Measurements from ENCODE around the gene ZNF521. TPM values are rescaled to one million over a fixed set of nuclear protein-coding genes. Genes with fewer than 3 reads are reported as not detected.

Gene ZNF521
- total and polyA plus RNA-seq, 2 of the 13 experiments (the other 11 are each of a cell fraction or from before 2014, with no cell fraction given): 0.02 TPM; not detected in 1

DNA sequence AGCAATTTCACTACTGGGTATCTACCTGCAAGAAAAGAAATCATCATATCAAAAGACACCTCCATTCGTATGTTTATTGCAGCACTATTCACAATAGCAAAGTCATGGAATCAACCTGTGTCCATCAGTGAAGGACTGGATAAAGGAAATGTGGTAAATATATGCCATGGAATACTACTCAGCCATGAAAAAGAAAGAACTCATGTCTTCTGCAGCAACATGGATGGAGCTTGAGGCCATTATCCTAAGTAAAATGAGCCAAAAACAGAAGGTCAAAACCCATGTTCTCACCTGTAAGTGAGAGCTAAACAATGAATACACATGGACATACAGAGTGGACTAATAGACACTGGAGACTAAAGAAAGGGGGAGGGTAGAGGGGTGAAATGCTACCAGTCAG lies 322.2 kb downstream of the ZNF521 start:
- DNase-seq (ENCODE audit: low spot score): no peak
- ChIA-PET POLR2A (no interaction called here), CTCF (ENCODE audit: low intra/inter-chr PET ratio, low total read pairs) (no interaction called here)
- WGBS (ENCODE audit: low lambda C conversion rate): 5% methylated on average over 1 of the region's 1 CpG
- no peak overlapping the region for H3K4me2 ChIP-seq (ENCODE audit: low read depth, low read length)
- no peak for TF ChIP-seq GATAD2A (CRISPR knock-in tag; IDR thresholded peaks at IDR 0.05)
- TF ChIP-seq, protein P1, sequence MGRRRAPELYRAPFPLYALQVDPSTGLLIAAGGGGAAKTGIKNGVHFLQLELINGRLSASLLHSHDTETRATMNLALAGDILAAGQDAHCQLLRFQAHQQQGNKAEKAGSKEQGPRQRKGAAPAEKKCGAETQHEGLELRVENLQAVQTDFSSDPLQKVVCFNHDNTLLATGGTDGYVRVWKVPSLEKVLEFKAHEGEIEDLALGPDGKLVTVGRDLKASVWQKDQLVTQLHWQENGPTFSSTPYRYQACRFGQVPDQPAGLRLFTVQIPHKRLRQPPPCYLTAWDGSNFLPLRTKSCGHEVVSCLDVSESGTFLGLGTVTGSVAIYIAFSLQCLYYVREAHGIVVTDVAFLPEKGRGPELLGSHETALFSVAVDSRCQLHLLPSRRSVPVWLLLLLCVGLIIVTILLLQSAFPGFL (CRISPR knock-in tag; IDR thresholded peaks at IDR 0.05): no peak
- TF ChIP-seq EED (CRISPR knock-in tag; IDR thresholded peaks at IDR 0.05): no peak
- no peak for TF ChIP-seq SALL2 (CRISPR knock-in tag; IDR thresholded peaks at IDR 0.05)
- no peak for TF ChIP-seq SNAI1 (CRISPR knock-in tag; IDR thresholded peaks at IDR 0.05; ENCODE audit: borderline replicate concordance)
- TF ChIP-seq ZNF788 (CRISPR knock-in tag; IDR thresholded peaks at IDR 0.05; ENCODE audit: borderline replicate concordance): no peak
- TF ChIP-seq MEF2D (CRISPR knock-in tag; IDR thresholded peaks at IDR 0.05): no peak
- no peak for TF ChIP-seq ATF7 (IDR thresholded peaks at IDR 0.05)
- no peak for TF ChIP-seq ATF7 (CRISPR knock-in tag; IDR thresholded peaks at IDR 0.05)
- TF ChIP-seq, protein P2, sequence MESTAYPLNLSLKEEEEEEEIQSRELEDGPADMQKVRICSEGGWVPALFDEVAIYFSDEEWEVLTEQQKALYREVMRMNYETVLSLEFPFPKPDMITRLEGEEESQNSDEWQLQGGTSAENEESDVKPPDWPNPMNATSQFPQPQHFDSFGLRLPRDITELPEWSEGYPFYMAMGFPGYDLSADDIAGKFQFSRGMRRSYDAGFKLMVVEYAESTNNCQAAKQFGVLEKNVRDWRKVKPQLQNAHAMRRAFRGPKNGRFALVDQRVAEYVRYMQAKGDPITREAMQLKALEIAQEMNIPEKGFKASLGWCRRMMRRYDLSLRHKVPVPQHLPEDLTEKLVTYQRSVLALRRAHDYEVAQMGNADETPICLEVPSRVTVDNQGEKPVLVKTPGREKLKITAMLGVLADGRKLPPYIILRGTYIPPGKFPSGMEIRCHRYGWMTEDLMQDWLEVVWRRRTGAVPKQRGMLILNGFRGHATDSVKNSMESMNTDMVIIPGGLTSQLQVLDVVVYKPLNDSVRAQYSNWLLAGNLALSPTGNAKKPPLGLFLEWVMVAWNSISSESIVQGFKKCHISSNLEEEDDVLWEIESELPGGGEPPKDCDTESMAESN (CRISPR knock-in tag; conservative IDR thresholded peaks at IDR 0.05): no peak
- TF ChIP-seq SRSF9 (IDR thresholded peaks at IDR 0.05; ENCODE audit: borderline replicate concordance, insufficient read depth, low read depth, low read length, poor library complexity, severe bottlenecking): no peak
- no peak for TF ChIP-seq PCBP2 (optimal IDR thresholded peaks at IDR 0.05; ENCODE audit: low read depth, low read length, poor library complexity, severe bottlenecking)
- TF ChIP-seq TBP (CRISPR knock-in tag; IDR thresholded peaks at IDR 0.05): no peak
- H4K20me1 ChIP-seq (ENCODE audit: insufficient read depth, low read length): no peaks in the 10 kb centered on the region
- no peaks in the 10 kb centered on the region for H3K36me3 ChIP-seq (replicated peaks in 1 of 2; ENCODE audit: control insufficient read depth in 1 of 2, insufficient read depth in 2 of 2, low read length in 2 of 2)
- BruUV-seq (replicated peaks): no TSS peak
- in situ Hi-C loops (cut with HindIII; ENCODE audit: extremely low pct_ligation_motif_present, low pct_unique_long_range_greater_than_20kb): no loop called here
- intact Hi-C loops (cut with micrococcal nuclease; ENCODE audit: unreplicated experiment): no loop called here
- H3K79me2 ChIP-seq (ENCODE audit: insufficient read depth, low read length): no peaks in the 10 kb centered on the region
- FAIRE-seq: no peak
- H3K27ac ChIP-seq (ENCODE audit: extremely low read length, insufficient read depth, low read length): no peak overlapping the region
- no peaks in the 10 kb centered on the region for H3K9me3 ChIP-seq (ENCODE audit: low read length)
- H3K9ac ChIP-seq (ENCODE audit: insufficient read depth, low read depth, low read length): no peak overlapping the region
- H3K4me3 ChIP-seq (replicated peaks in 1 of 3; ENCODE audit: insufficient read depth in 1 of 3, low read depth in 2 of 3, low read length in 3 of 3): no peak overlapping the region
- no peaks in the 10 kb centered on the region for H3K4me1 ChIP-seq (ENCODE audit: insufficient read depth, low read length)
- ATAC-seq: no peak
- no peak overlapping the region for H2AFZ ChIP-seq (ENCODE audit: low read length)
- no peaks in the 10 kb centered on the region for H3K27me3 ChIP-seq (ENCODE audit: control insufficient read depth in 1 of 2, insufficient read depth in 2 of 2, low read length in 2 of 2)
